Stimulated activated CD4-positive, alpha-beta T cell treated with anti-CD3 and anti-CD28 coated beads, Interleukin-1b, Interleukin-23, amount 100 ng/mL, for 1 hour (primary cell): Measurements from ENCODE around the gene ZFYVE28.
"Not testable (repeated sequence)": the region's sequence is repeated elsewhere in the genome, so short reads cannot be mapped to it uniquely, and the experiment has no call there.

Source experiments
- DNase-seq, 2 donors: peaks; one replicate each; pipeline ENCODE4 v3.0.0-alpha.2; 2020; ENCODE audit warnings: low read depth in 2 of 2

The ZFYVE28 gene

GRCh38 chr4:2417765-2418649, at the start of gene ZFYVE28:
Gene ZFYVE28 (minus strand): TSS chr4:2418645. CDS start chr4:2418323, 322 bp downstream.
- DNase-seq = no peak

- DNase-seq = not testable (repeated sequence)
Observed at GRCh38 chr4:2465544-2465943, 47.1 kb upstream of the ZFYVE28 start.

GRCh38 chr4:2465032-2465431, 46.6 kb upstream of the ZFYVE28 start:
- no peak for DNase-seq

GRCh38 chr4:2462992-2463762, 44.7 kb upstream of the ZFYVE28 start:
- DNase-seq = no peak

DNA sequence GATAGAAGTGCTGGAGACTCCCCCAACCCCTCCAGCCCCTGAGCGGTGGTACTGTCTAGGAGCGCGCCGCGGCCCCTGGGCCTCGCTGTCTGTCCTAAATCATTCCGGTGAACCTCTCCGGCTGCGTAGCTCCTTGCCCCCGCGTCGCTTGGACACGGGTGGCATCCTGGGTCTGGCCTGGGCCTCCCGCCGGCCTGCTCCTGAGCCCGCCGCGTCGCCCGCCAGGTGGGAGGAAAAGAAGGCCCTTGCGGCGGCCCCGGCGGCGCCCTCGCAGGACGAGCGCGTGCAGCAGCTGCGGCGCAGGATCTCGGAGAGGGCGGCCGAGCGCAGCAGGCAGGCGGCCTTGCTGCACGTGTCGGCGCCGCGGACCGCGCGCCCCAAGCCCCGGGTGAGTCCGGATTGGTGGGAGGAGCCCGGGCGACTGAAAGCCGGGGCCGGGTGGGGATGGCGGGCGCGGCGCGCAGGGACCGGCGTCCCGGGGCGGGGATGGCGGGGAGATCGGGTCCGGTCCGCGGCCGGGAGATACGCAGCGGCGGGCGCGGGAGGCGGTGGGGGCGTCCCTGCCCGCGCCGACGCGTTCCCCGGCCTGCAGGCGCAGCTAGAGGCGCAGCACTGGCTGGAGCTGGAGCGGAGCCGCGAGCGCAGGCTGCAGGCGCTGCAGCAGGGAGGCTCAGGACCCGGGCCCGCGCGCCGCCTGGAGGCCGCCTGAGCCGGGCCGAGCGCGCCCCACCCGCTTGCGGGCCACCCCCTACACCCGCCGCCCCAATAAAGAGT, 44.0 kb upstream of the ZFYVE28 start:
- DNase-seq = peak; percentile 35 to 41

GRCh38 chr4:2461246-2461960, 43.0 kb upstream of the ZFYVE28 start:
- no peak for DNase-seq

DNA sequence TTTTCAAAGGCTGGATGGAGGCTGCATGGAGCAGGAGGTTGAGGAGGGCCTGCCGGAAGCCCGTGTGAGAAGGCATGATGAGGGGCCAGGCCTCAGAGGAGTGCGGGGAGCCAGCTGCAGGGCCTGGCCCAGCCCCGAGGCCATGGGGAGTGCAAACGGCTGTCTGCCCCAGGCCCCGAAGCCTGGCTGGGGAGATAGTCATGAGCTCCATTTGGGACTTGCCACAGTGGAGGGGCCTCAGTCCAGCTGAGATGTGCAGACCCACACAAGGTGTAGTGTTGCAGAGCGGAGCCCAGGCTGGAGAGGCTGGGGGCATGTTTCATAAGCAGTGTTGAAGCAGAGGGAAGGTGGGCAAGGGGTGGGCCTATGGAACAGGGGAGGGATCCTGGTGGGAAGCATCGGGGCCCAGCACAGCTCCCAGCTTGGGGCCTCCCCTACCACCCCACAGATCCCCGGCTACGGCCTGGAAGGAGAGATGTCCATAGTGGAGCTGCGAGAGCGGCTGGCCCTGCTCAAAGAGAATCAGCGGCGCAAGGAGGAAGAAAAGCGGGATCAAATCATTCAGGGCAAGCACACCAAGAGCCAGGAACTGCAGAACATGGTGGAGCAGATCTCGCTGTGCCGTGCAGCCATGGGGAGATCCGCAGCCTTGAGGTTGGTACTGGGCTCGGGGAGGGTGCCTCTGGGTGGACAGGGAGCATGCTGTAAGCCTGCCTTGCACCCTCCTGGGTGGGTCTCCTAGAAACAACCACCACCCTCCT, 41.3 kb upstream of the ZFYVE28 start:
- DNase-seq = no peak

DNA sequence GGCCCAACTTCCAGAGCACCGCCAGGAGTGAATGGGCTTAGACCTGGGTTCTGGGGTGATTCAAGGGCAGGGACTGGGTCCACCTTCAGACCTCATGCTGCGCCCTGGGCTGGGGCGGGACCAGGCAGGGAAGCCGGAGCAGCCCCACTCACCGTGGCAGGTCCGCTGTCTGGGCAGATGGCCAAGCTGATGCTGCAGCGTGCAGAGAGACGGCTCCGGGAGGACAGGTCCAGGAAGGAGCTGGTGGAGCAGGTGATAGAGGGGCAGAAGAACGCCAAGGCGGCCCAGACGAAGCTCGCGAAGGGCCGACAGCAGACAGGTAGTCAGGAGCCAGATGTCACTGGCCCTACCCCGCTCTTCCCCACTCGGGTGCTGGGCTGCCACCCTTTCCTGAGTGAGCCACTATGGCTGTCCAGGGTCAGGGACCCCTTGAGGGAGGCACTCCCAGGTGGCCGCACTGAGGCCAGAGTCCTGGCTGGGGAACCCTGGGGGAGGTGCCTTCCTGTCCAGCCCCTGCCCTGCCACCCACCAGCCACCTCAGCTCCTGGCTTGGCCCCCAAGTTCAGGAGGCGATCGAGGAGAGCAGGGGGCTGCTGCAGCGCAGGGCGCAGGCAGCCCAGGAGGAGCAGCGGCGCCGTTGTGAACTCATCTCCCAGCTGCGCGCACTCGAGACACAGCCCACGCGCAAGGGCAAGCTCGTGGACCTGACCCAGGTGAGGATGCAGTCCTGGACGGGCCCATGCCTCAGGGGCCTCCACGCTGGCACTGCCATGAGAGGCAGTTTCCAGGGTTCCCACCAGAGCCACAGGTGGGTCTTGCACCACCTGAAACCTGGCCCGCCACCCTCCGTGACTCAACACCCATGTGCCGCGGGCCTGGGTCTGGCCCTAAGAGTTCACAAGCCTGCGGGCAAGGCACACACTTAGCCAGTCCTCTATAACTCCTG, 40.4 kb upstream of the ZFYVE28 start:
- DNase-seq = no peak

GRCh38 chr4:2457481-2458295, 39.2 kb upstream of the ZFYVE28 start:
- no peak for DNase-seq

GRCh38 chr4:2451821-2452785, 33.7 kb upstream of the ZFYVE28 start:
- DNase-seq = no peak

DNA sequence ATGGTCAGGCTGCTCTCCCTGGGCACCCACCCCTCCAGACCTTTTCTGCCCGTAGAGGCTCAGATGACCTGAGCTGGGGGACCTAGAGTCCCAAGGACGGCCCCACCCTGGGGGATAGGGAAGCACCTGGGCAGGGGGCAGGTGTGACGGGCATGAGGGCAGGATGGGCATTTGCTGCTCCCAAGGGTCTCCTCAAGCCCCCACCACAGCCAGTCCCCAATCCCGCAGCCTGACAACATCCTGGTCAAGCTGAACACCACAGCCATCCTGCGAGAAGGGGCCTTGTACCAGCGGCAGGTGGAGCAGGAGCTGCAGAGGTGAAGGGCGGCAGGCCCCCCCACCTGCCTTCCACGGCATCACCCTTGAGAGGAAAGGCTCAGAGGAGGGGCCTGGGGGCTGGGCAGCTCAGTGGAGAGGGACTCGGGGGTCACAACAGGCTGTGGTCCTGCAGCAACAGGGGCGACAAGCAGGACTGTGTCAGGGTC, 32.6 kb upstream of the ZFYVE28 start:
- DNase-seq = no peak

DNA sequence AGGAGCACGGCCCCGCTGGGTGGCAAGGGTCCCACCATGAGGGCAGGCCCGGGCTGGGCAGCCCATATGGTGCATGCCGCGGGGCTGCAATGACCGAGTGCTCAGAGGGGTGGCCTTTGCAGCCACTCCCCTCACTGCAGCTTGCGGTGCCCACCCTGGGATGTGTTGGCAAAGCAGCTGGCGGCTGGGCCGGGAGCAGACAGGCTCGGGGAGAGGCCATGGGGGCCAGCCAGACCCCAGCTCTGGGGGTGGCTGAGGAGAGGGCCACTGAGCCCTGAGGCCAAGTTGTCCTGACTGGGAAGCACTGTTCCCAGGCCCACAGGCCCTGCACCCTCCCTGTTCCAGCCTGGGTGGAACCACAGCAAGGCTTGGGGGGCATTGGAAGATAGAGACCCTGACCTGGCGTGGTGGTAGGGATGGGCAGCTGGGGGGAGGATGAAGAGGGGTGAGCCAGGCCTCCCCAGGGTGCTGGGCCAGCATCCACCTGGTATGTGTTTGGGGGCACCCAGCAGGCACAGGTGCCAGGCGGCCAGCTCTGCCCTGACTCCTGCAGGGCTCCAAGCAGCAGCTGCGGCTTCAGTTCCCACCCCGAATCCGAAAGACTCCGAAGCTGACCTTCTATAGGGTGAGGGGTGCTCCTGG, 32.1 kb upstream of the ZFYVE28 start:
- DNase-seq = no peak

GRCh38 chr4:2449511-2450392, 31.3 kb upstream of the ZFYVE28 start:
- DNase-seq = no peak

DNA sequence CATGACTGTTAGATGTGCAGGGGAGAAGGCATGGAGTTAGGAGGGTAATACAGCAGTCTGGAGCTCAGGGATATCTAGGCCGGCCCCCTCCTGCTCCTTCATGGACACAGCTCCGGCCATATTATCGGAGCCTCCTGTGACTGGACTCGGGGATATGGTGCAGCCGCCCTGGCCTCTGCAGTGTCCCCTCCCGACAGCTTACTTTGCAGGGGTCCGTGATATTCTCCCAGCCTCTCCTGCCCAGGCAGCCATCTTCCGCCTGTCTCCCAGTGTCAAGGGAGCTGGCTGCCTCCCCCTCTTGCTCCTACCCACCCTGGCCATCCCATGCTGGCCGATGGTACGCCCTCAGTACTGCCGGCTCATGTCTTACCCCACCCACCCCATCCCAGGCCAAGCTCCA, 30.6 kb upstream of the ZFYVE28 start:
- no peak for DNase-seq

GRCh38 chr4:2448589-2448988, 30.1 kb upstream of the ZFYVE28 start:
- DNase-seq = no peak
